Measurements from ENCODE around the gene MYH8.

Gene MYH8

GRCh38 chr17:10421900-10422542 is at the start of gene MYH8:
MYH8 (minus strand) TSS chr17:10421950; CDS start chr17:10420227, 1,723 bp downstream.
- DNase-seq = no peak

DNA sequence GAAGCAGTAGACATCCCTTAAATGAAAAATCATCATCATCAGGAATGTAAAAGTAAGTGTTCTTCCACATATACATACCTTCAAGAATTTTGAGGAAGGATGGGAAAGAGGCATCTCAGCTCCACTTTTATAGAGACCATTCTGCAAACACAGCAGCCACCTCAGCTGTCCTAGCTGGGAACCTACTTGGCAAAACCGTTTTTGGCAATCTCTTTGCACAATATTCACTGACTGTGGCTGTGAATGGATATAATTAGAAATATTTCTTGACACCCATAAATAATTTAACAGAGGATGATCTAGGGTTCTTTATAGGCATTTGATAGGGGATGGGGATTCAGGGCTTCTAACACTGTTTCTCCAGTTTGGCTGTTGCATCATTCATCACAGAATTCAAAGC is 47.7 kb upstream of the MYH8 start, which contains the start of gene MYH4:
Gene MYH4 (minus strand): TSS at position 101 of the 400 bp plus-strand sequence. CDS start 2,814 bp downstream, outside the sequence.
- DNase-seq = no peak

- no peak for DNase-seq
These were observed 41.7 kb upstream of the MYH8 start for GRCh38 chr17:10463402-10463801.

GRCh38 chr17:10460062-10460461 is 38.3 kb upstream of the MYH8 start:
- DNase-seq = no peak

- DNase-seq = no peak
These were observed 37.0 kb upstream of the MYH8 start for GRCh38 chr17:10458701-10459100.

- no peak for DNase-seq
These were observed 36.2 kb upstream of the MYH8 start for GRCh38 chr17:10457952-10458351.

DNA sequence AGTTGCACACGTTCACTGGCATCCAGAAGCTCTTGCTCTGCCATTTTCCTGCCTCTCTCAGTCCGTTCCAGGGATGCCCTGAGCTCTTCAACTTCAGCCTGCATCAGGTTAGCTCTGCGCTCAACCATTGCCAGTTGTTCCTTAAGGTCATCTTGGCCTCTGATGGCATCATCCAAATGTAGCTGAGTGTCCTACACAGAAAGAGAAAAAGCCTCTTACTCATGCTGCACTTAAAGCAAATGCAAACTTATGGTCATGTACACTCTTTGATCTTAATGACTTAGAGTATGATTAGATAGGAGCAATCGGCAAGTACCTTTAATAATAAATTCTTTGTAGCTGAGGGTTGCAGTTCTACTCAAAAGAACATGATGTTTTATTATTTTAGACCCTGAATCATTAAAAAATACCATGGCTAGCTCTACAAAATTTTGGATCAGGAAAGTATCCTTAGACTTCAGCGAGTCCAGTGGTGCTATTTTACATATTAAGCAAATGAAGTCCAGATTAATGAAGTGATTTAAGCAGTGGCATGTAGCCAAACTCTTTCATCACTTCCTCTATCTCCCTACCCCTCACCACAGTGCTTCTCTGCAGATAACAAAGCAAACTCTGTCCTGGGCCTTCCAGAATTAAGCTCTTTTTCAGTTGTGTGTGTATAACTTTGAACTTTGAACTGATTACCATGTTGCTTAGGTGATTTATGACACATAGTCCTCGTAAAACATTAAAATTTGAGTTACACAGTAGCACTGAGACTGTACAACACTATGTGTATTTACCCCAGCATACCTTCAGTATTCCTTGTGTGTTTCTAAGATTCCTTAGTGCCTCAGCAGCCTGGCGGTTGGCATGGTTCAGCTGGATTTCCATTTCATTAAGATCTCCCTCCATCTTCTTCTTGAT is 25.5 kb upstream of the MYH8 start:
- no peak for DNase-seq

DNA sequence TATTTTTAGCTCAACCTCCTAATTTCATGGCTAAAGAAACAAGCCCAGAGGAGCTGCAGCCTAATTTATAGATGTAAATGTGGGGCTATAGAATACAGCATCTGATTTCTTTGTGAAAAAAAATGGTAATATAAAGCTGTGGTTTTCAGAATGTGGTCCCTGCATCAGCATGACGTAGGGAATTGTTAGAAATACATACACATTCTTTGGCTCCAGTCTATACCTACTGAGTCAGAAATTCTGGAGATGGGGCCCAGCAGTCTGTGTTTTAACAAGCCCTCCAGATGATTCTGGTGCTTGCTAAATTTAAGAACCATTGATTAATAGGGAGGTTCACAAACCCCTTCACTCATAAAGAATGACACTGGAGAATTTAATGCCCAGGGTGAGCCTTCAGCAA is 18.1 kb upstream of the MYH8 start:
- DNase-seq = no peak

DNA sequence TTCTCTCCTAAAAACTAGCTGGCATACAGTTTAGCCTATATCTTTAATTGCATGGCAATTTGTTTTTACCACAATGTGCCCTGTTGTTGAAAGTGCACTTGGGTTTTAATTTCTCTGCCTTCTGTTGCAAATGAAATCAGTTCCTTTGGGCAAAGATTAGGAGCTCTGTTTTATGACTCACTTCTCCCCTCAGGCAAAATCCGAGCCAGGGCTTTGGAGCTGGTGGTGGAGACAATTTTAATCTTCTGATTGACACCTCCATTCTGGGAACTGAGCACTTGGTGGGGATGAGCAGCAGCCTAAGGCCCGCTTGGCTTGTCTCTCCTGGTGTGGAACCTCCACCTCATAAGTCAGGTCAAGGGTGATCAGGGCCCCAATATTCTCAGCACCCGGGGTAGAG is 13.3 kb upstream of the MYH8 start:
- DNase-seq = no peak

DNA sequence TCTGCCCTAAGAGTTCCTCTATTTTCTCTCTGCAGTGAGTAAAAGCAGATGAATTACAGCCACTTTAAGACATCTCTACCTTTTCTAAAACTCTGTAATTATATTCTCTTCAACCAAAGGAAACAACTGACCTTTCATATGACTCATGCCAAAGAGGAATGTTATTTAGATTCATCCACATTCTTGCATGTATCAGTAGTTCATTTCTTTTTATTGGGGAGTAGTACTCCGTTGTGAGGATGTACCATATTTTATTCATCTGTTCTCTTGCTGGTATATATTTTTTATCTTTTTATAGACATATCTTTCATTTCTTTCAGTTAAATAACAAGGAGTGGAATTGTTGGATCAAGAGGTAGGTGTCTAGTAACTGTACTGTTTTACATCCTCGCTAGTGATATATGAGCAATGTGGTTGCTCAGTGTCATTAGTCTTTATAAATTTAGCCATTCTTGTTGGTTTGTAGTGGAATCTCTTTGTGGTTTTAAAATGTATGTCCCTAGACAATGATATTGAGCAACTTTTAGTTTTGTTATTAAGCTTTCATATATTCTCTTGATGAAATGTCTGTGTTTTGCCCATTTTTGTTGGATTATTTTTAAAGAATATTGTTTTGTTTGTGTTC is 7.8 kb upstream of the MYH8 start:
- no peak for DNase-seq

- no peak for DNase-seq
These were observed 7.0 kb upstream of the MYH8 start for GRCh38 chr17:10428781-10429180.

- DNase-seq = no peak
These were observed 539 bp downstream of the MYH8 start for GRCh38 chr17:10421211-10421610.

DNA sequence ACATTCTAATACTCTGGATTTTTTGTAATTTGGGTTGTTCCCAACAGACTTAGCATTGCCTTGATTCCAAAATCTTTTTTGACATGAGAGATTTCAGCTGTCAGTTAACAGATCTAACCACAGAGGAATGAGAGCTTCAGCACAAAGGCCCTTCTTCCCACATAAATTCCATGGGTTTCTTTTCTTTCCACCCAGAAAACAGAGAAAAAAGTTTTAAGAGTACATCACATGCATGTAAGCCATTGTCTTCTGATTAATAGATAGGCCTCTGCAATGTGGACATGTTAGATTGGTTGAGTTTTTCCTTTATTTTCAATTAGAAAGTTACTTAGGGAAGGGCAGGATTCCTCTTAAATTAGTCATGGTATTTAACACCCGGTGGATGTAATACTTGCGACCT is 939 bp downstream of the MYH8 start:
- DNase-seq = no peak

- DNase-seq = no peak
These were observed 4.3 kb downstream of the MYH8 start for GRCh38 chr17:10417431-10417830.

DNA sequence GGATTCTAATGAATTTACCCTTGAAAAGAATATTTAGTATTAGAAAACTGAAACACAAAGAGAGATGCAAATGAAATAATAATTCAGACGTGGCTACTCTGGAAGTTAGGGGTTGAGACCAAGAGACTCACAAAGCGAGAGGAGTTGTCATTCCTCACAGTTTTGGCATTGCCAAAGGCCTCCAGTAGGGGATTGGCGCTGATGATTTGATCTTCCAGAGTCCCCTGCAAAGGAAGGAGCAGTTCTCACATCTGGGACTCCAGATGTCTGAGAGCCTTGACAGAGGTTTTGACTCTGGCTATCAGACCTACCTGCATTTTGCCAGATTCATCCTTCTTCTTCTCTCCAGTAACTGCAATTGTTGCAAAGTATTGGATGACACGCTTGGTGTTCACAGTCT is 6.6 kb downstream of the MYH8 start:
- DNase-seq = no peak

- no peak for DNase-seq
These were observed 18.2 kb downstream of the MYH8 start for GRCh38 chr17:10403589-10403988.

DNA sequence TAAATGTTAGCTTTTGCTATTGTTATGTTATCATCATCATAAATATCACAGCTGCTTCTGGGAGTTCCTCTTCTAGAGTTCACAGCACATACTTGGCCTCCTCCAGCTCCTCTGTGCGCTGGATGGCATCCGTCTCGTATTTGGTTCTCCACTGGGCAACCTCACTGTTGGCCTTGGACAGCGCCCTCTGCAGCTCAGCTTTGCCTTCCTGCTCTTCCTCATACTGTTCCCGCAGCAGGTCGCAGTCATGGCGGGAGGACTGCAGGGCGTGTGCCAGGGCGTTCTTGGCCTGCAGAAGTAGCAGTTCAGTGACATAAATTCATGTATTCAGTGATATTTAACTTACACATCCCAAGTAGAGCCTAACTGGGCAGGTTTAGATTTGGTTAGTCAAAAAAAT is 23.4 kb downstream of the MYH8 start:
- no peak for DNase-seq

- no peak for DNase-seq
These were observed 25.1 kb downstream of the MYH8 start for GRCh38 chr17:10396524-10397163.

- no peak for DNase-seq
These were observed 27.4 kb downstream of the MYH8 start for GRCh38 chr17:10394201-10394887.

DNA sequence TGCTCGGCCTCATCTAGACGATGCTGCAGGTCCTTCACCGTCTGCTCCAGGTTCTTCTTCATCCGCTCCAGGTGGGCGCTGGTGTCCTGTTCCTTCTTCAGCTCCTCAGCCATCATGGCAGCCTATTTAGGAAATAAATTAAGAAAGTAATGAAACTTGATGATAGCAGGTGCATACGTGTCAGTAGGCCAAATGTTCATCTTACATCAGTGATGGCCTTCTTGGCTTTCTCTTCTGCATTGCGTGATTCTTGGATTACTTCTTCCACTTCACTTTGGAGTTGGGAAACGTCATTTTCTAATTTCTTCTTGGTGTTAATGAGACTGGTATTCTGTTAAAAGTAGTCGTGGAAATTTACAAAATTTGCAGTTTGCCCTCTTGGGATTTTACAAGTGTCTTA is 28.9 kb downstream of the MYH8 start:
- no peak for DNase-seq

DNA sequence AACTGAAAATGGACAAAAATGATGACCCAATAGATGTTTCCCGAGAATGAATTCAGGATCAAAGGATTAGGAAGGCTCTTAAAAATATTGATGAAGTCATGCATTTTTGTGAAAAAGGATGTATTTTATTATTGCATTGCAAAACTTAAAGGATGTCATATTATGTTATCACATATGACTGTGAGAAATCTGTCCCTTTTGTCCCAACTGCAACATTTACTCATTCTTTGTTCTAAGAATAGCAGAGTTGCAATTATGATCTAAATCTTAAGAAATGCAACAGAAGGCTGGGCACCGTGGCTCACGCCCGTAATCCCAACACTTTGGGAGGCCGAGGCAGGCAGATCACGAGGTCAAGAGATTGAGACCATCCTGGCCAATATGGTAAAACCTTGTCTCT is 35.9 kb downstream of the MYH8 start:
- DNase-seq = no peak

GRCh38 chr17:10384175-10384574 is 37.6 kb downstream of the MYH8 start:
- DNase-seq = no peak
